GM18867 (cell line): ENCODE results near the gene KIF17.

ENCODE experiments used
- ATAC-seq: cut with Tn5 transposase; IDR thresholded peaks from one replicate; pipeline ENCODE4 v1.9.1; 2021; ENCODE audit warnings: mild to moderate bottlenecking, moderate library complexity; ENCODE audit not compliant: unreplicated experiment

KIF17 gene

GRCh38 chr1:20663969-20664715 lies 53.7 kb downstream of the KIF17 start:
- ATAC-seq: no peak

- ATAC-seq: no peak
These were observed 54.4 kb downstream of the KIF17 start for GRCh38 chr1:20663365-20663764.

GRCh38 chr1:20662110-20662475 lies 55.7 kb downstream of the KIF17 start:
- no peak for ATAC-seq

GRCh38 chr1:20661207-20662109 lies 56.3 kb downstream of the KIF17 start, which contains the start of gene DDOST:
Gene DDOST (minus strand): TSS chr1:20661369. CDS start chr1:20661350, 19 bp downstream.
- peak; percentile 94 for ATAC-seq

- peak; percentile 2 for ATAC-seq
These were observed 57.0 kb downstream of the KIF17 start for GRCh38 chr1:20660847-20661206.

- ATAC-seq: no peak
These were observed 57.4 kb downstream of the KIF17 start for GRCh38 chr1:20660363-20660762.

- ATAC-seq: no peak
These were observed 59.5 kb downstream of the KIF17 start for GRCh38 chr1:20658166-20658915.

- ATAC-seq: no peak
These were observed 60.8 kb downstream of the KIF17 start for GRCh38 chr1:20657024-20657423.

- no peak for ATAC-seq
These were observed 63.6 kb downstream of the KIF17 start for GRCh38 chr1:20654104-20654690.

GRCh38 chr1:20652300-20652699 lies 65.5 kb downstream of the KIF17 start:
- ATAC-seq: no peak

- no peak for ATAC-seq
These were observed 68.9 kb downstream of the KIF17 start for GRCh38 chr1:20648946-20649345.

- ATAC-seq: no peak
These were observed 69.4 kb downstream of the KIF17 start for GRCh38 chr1:20648438-20648837.

- ATAC-seq: no peak
These were observed 72.4 kb downstream of the KIF17 start for GRCh38 chr1:20645414-20645813.

- no peak for ATAC-seq
These were observed 73.4 kb downstream of the KIF17 start for GRCh38 chr1:20644416-20644815.

- no peak for ATAC-seq
These were observed 74.7 kb downstream of the KIF17 start for GRCh38 chr1:20643080-20643479.

- ATAC-seq: no peak
These were observed 75.8 kb downstream of the KIF17 start for GRCh38 chr1:20641975-20642374.

- no peak for ATAC-seq
These were observed 77.6 kb downstream of the KIF17 start for GRCh38 chr1:20640183-20640597.

- no peak for ATAC-seq
These were observed 80.9 kb downstream of the KIF17 start for GRCh38 chr1:20636785-20637347.

- no peak for ATAC-seq
These were observed 83.2 kb downstream of the KIF17 start for GRCh38 chr1:20634594-20635084.

GRCh38 chr1:20634065-20634593 lies 83.7 kb downstream of the KIF17 start:
- no peak for ATAC-seq
